B cell (primary cell): ENCODE measurements around the gene KIF3C.

Source experiments
- CTCF ChIP-seq: fragments of 200-600 bp; IDR thresholded peaks from one replicate; pipeline ENCODE4 v1.8.0; 2022; ENCODE audit warnings: antibody characterized with exemption, mild to moderate bottlenecking
- EZH2 ChIP-seq: IDR thresholded peaks from 2 replicates; pipeline ENCODE4 v1.6.1; 2012; ENCODE audit warnings: borderline replicate concordance, low read depth, mild to moderate bottlenecking, moderate library complexity, low read length; ENCODE audit not compliant: insufficient read depth, poor library complexity, severe bottlenecking

- TF ChIP-seq CTCF (no peak), EZH2 (no peak)
These were observed 19.6 kb upstream of the KIF3C start for GRCh38 chr2:26001743-26002351.
